GM19467 (cell line): ENCODE results near the gene IFI30.

Experiments
- ATAC-seq: cut with Tn5 transposase; IDR thresholded peaks from one replicate; pipeline ENCODE4 v1.9.1; 2021; ENCODE audit warnings: mild to moderate bottlenecking, moderate library complexity; ENCODE audit not compliant: unreplicated experiment

IFI30 gene

DNA sequence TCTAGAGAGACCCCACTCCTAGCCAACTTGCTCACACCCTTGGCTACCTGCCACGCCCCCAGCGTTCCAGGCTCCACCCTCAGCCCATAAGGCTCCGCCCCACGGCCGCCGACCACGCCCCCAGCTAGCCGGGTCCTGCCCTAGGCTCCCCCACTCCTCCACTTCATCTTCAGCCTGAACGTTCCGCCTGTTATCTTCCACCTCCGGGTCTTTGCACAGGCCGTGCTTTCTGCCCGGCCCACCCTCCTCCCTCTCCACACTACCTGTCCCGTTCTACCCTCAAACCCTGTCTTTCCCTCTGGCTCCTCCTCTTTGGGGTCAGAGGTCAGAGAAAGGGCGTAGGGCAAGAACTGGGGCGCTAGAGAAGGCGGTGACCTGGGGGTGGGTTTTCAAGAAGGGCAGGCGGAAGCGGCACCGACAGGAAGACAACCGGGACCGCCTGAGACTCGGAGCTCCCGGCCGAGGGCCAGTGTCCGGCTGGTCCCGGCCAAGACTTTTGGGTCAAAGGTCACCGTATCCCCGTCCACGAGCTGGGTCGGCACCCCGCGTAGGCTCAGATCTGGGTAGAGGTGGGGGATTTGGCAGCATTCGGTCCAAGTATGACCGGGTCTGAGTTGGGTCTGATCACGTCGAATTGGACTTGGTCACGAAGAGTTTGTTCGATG is 50.4 kb downstream of the IFI30 start:
- ATAC-seq = peak; percentile 20

DNA sequence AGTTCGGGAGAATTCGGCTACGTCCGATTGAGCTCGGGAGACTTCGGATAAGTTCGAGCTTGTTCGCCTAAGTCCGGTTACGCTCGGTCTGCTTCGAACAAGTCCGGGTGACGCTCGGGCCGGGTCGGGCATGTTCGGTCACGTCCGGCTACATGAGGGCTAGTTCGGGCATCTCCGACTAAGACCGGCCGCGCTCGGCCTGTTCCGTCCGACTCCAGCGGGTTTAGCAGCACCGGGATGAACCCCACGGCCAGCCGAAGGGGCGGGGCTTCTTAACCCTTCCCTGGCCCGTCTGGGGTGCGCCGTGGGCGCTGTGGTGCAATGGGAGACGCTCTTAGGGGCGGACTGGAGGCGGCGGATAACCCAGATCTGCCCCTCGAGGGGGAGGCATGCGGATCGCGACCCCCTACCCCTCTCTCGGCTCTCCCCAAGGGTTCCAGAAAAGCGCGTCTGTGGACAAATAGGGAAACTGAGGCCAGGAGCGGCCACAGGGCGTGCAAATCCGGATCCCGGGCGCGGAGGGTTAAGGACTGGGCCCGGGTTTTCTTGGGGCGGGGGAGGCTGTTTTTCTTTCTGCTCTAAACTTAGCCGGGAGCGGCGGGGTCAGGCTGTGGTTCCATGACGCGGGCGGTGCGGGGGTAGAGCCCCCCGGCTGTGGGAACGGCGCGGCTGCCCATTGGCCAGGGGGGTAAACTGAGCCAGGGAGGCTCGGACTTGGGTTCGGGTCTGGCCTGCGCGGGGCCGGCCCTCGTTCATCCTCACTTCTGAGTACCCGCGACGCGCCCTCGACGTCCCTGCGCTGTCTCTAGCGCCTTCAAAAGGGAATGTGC is 51.1 kb downstream of the IFI30 start:
- peak; percentile 89 for ATAC-seq

DNA sequence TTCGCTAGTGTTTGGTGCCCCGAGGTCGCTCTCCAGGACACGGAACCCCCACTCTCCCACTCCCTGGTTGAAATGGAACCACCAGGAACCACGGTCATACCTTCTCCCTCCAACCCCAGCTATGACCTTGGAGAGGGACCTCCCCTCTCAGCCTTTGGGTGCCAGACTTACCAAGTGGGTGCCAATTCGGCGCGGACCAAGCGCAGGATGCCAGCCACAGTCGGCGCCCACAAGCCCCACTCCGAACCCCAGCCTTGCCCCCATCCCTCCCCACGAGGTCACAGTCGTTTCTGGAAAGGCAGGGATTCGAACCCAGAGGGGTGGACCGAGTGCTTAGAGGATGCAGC is 51.7 kb downstream of the IFI30 start:
- ATAC-seq = no peak

DNA sequence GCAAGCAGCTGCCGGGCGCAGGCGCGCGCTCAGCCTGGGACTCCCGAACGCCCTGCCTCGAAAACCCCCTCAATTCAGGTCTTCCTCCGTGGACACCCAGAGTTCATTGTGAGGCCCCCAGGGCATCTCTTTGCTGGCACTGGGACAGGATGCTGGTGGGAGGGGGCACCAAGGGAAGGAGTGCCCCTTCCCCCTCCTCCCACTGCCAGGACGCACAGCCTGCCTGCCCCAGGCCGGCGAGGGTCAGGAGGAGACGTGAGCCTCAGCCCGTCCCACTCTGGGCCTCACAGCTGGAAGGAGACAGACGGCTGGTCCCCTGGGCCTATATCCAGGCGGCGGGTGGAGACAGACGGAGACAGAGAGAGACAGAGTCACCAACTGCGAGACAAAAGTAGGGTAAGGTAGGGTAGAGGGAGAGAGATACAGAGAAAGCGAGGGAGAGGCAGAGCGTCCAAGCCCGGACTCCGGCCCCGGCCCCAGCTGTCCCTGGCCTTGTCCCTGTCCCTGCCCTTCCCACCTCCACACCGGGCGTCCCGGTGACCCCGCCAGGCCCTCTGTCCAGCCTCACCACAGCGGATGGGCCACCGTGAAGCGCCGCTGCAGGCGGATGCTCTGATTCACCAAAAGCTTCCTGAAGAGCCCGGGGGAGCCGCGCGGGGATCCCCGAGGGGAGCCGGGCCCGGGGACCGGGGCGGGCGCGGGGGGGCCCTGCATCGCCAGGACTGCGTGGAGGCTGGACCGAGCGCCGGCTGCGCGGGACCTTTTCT is 52.3 kb downstream of the IFI30 start, which contains the start of gene PDE4C:
Gene PDE4C (minus strand): TSS at position 737 of the 767 bp plus-strand sequence. CDS start 23 bp downstream, at position 714.
- no peak for ATAC-seq

DNA sequence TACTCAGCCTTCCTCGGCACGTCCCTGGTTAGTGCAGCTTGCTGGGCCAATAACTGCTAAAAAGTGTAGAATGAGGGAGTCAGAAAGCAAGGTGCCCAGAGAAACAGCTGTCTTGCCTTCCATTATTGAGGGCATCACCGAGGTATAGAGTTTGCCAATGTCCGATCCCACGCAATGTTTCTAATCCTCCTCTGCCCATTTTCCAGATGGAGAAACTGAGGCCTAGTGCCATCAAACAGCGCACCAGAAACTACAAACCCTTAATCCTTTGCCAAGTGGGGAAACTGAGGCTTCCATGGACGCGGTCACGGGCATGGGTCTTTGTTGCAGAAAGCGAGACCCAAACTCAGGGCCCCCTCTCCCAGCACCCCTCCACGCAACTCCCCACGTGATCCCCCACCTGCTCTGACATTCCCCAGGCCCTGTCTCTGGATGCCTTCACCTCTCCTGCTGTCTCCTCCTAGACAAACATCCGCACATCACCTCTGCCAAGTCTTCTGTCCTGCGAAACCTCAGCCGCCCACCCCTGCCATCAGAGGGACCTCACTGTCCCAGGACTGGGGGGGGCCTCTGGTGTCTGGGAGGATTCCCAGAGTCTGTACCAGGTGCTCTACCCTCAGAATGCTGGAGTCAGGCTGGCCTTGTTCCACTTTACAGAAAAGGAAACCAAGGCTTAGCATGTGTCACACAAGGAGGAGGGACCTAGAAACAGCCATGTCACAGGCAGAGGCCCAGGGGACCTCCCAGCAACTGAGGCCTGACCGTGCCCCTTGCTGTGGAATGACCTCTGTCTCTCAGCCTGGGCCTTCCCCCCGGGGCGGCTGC is 53.6 kb downstream of the IFI30 start:
- no peak for ATAC-seq
